IMR-90 (cell line): ENCODE data around the gene UNC93A. TPM values are rescaled to one million over a fixed set of nuclear protein-coding genes. Genes with fewer than 3 reads are reported as not detected.

ENCODE experiments used
- ATAC-seq: fragments of 200-7000 bp; cut with Tn5 transposase; 2 replicates; pipeline ENCODE4 v1.9.1; 2020; ENCODE audit warnings: low read depth, mild to moderate bottlenecking, moderate library complexity
- BruUV-seq: library from RNA; stranded (reverse); fragments of 400-500 nt; replicated peaks from 2 replicates; lab custom pipeline; 2021; lab: Mats Ljungman, UMichigan
- CTCF ChIA-PET: fragments of 300-600 bp; formaldehyde crosslinking; extraction: SDS; loops from one replicate; lab custom pipeline; 2021; ENCODE audit warnings: antibody characterized with exemption; lab: Yijun Ruan, JAX
- POLR2A ChIA-PET: fragments of 300-600 bp; sonication (Branson Sonifier 250); formaldehyde crosslinking; loops from one replicate; lab custom pipeline; 2022; ENCODE audit warnings: antibody characterized with exemption; ENCODE audit not compliant: unreplicated experiment; lab: Charles Lee
- DNase-seq: peaks from one replicate; pipeline ENCODE4 v3.0.0; 2013
- H2AFZ ChIP-seq: replicated peaks from 2 replicates; pipeline ENCODE3; 2013; ENCODE audit warnings: low read length, mild to moderate bottlenecking; ENCODE audit not compliant: poor library complexity
- H2AK5ac ChIP-seq: 2 replicates; pipeline ENCODE4 v1.6.1; 2013; ENCODE audit warnings: low read depth, low read length, inconsistent platforms
- H2AK9ac ChIP-seq: replicated peaks from 2 replicates; pipeline ENCODE3; 2013; ENCODE audit warnings: mild to moderate bottlenecking, low read depth, low read length, moderate library complexity; ENCODE audit not compliant: poor library complexity
- H2BK120ac ChIP-seq: 2 replicates; pipeline ENCODE4 v1.6.1; 2013; ENCODE audit warnings: low read depth, low read length, inconsistent platforms
- H2BK15ac ChIP-seq: 3 replicates; pipeline ENCODE4 v1.6.1; 2013; ENCODE audit warnings: low read depth, low read length, inconsistent platforms
- H2BK20ac ChIP-seq: 2 replicates; pipeline ENCODE4 v1.6.1; 2013; ENCODE audit warnings: low read depth, mild to moderate bottlenecking, inconsistent platforms, low read length, moderate library complexity
- H2BK5ac ChIP-seq: 2 replicates; pipeline ENCODE4 v1.6.1; 2013; ENCODE audit warnings: mild to moderate bottlenecking, low read depth, low read length, inconsistent platforms; ENCODE audit not compliant: poor library complexity, severe bottlenecking
- H3K14ac ChIP-seq: replicated peaks from 2 replicates; pipeline ENCODE4 v1.6.1; 2013; ENCODE audit warnings: low read depth, low read length, inconsistent platforms
- H3K18ac ChIP-seq: 2 replicates; pipeline ENCODE4 v1.6.1; 2013; ENCODE audit warnings: low read depth, low read length, control low read depth
- H3K23ac ChIP-seq: 2 replicates; pipeline ENCODE4 v1.6.1; 2013; ENCODE audit warnings: low read depth, low read length, inconsistent platforms
- H3K27ac ChIP-seq: 2 replicates; pipeline ENCODE4 v1.5.1; 2013; ENCODE audit warnings: mild to moderate bottlenecking, control low read depth, low read length; ENCODE audit not compliant: insufficient read depth
- H3K27me3 ChIP-seq: 2 replicates; pipeline ENCODE4 v1.6.1; 2013; ENCODE audit warnings: low read length; ENCODE audit not compliant: control insufficient read depth, insufficient read depth
- H3K36me3 ChIP-seq: 2 replicates; pipeline ENCODE4 v1.6.1; 2013; ENCODE audit warnings: low read length, mixed read lengths; ENCODE audit not compliant: control insufficient read depth, insufficient read depth
- H3K4ac ChIP-seq: 2 replicates; pipeline ENCODE4 v1.6.1; 2013; ENCODE audit warnings: low read depth, low read length, inconsistent platforms
- H3K4me1 ChIP-seq: 2 replicates; pipeline ENCODE4 v1.6.1; 2013; ENCODE audit warnings: low read length, mixed read lengths; ENCODE audit not compliant: control insufficient read depth, insufficient read depth
- H3K4me2 ChIP-seq: 2 replicates; pipeline ENCODE4 v1.6.1; 2013; ENCODE audit warnings: low read depth, mild to moderate bottlenecking, control low read depth, low read length, moderate library complexity
- H3K4me3 ChIP-seq: 2 replicates; pipeline ENCODE4 v1.5.1; 2013; ENCODE audit warnings: low read depth, mild to moderate bottlenecking, control low read depth, low read length, moderate library complexity; ENCODE audit not compliant: insufficient read depth
- H3K56ac ChIP-seq: 2 replicates; pipeline ENCODE4 v1.6.1; 2013; ENCODE audit warnings: low read length, inconsistent platforms; ENCODE audit not compliant: insufficient read depth; ENCODE audit errors: extremely low read depth
- H3K79me1 ChIP-seq, 2 experiments: 2 replicates each; pipeline ENCODE4 v1.6.1; 2013; ENCODE audit warnings: low read length in 2 of 2, inconsistent platforms in 1 of 2, low read depth in 1 of 2
- H3K9ac ChIP-seq: 2 replicates; pipeline ENCODE4 v1.6.1; 2013; ENCODE audit warnings: low read depth, low read length, control low read depth
- H3K9me1 ChIP-seq: 2 replicates; pipeline ENCODE4 v1.6.1; 2013; ENCODE audit warnings: low read length, inconsistent platforms; ENCODE audit not compliant: insufficient read depth
- H3K9me3 ChIP-seq: 2 replicates; pipeline ENCODE4 v1.6.1; 2013; ENCODE audit warnings: low read length; ENCODE audit not compliant: control insufficient read depth, insufficient read depth
- H4K20me1 ChIP-seq: 2 replicates; pipeline ENCODE4 v1.6.1; 2013; ENCODE audit warnings: low read length, inconsistent platforms; ENCODE audit not compliant: insufficient read depth
- H4K5ac ChIP-seq: 2 replicates; pipeline ENCODE4 v1.6.1; 2013; ENCODE audit warnings: mild to moderate bottlenecking, low read depth, low read length, control low read depth
- H4K8ac ChIP-seq, 2 experiments: 2 replicates each; pipeline ENCODE4 v1.6.1; 2013; ENCODE audit warnings: low read depth in 2 of 2, low read length in 2 of 2, control low read depth in 1 of 2, inconsistent platforms in 1 of 2
- H4K91ac ChIP-seq: 2 replicates; pipeline ENCODE4 v1.6.1; 2013; ENCODE audit warnings: low read depth, low read length, inconsistent platforms; ENCODE audit not compliant: insufficient read depth
- BHLHE40 ChIP-seq: fragments of 150-350 bp; IDR thresholded peaks from 2 replicates; pipeline ENCODE4 v1.6.1; 2016; ENCODE audit warnings: mild to moderate bottlenecking, low read depth, low read length
- CEBPB ChIP-seq: IDR thresholded peaks from 2 replicates; pipeline ENCODE4 v1.6.1; 2012; ENCODE audit warnings: low read depth, low read length, improper control_type of control experiment
- CHD1 ChIP-seq: IDR thresholded peaks from 2 replicates; pipeline ENCODE4 v1.6.1; 2012; ENCODE audit warnings: low read depth, low read length, improper control_type of control experiment
- CTCF ChIP-seq: conservative IDR thresholded peaks from 2 replicates; pipeline ENCODE4 v1.5.1; 2012; ENCODE audit warnings: mild to moderate bottlenecking, low read depth, low read length, improper control_type of control experiment
- ELK1 ChIP-seq: fragments of 150-350 bp; IDR thresholded peaks from 2 replicates; pipeline ENCODE4 v1.6.1; 2016; ENCODE audit warnings: low read depth, mild to moderate bottlenecking, low read length, moderate library complexity, borderline replicate concordance
- FOS ChIP-seq: fragments of 150-350 bp; IDR thresholded peaks from 2 replicates; pipeline ENCODE4 v1.6.1; 2016; ENCODE audit warnings: low read depth, low read length
- MAFK ChIP-seq: IDR thresholded peaks from 2 replicates; pipeline ENCODE4 v1.6.1; 2012; ENCODE audit warnings: low read depth, low read length, improper control_type of control experiment
- MAZ ChIP-seq: IDR thresholded peaks from 2 replicates; pipeline ENCODE4 v1.6.1; 2012; ENCODE audit warnings: low read depth, mild to moderate bottlenecking, low read length, improper control_type of control experiment, moderate library complexity, borderline replicate concordance
- MXI1 ChIP-seq: IDR thresholded peaks from 2 replicates; pipeline ENCODE4 v1.6.1; 2012; ENCODE audit warnings: low read depth, mild to moderate bottlenecking, low read length, moderate library complexity, borderline replicate concordance
- NFE2L2 ChIP-seq: fragments of 150-350 bp; IDR thresholded peaks from 2 replicates; pipeline ENCODE4 v1.6.1; 2016; ENCODE audit warnings: low read depth, mild to moderate bottlenecking, low read length
- POLR2A ChIP-seq: IDR thresholded peaks from 2 replicates; pipeline ENCODE4 v1.6.1; 2012; ENCODE audit warnings: mild to moderate bottlenecking, low read depth, low read length
- RAD21 ChIP-seq: IDR thresholded peaks from 2 replicates; pipeline ENCODE4 v1.6.1; 2012; ENCODE audit warnings: low read length, improper control_type of control experiment
- RCOR1 ChIP-seq: IDR thresholded peaks from 2 replicates; pipeline ENCODE4 v1.6.1; 2012; ENCODE audit warnings: mild to moderate bottlenecking, low read length, improper control_type of control experiment; ENCODE audit not compliant: insufficient replicate concordance
- RFX5 ChIP-seq: IDR thresholded peaks from 2 replicates; pipeline ENCODE4 v1.8.0; 2012; ENCODE audit warnings: low read depth, mild to moderate bottlenecking, low read length, moderate library complexity
- SMC3 ChIP-seq: fragments of 150-350 bp; IDR thresholded peaks from 2 replicates; pipeline ENCODE4 v1.6.1; 2016; ENCODE audit warnings: low read depth, mild to moderate bottlenecking, antibody characterized with exemption, low read length, moderate library complexity
- WGBS, 2 experiments: methylation state at CpG; one replicate each; pipeline versions ENCODE4 v1.1.5 to v1.1.7; 2013; ENCODE audit warnings: missing lambda C conversion rate in 2 of 2; ENCODE audit not compliant: insufficient read length in 1 of 2; ENCODE audit errors: extremely low coverage in 2 of 2; 5-methylcytosine and 5-hydroxymethylcytosine counted together
- dilution Hi-C: fragments of 300-500 bp; cut with HindIII; formaldehyde crosslinking; loops from one replicate; pipeline ENCODE4 v1.14.3; 2018; ENCODE audit warnings: low sequenced_read_pairs; ENCODE audit not compliant: unreplicated experiment
- in situ Hi-C: fragments of 300-500 bp; cut with MboI; formaldehyde crosslinking; loops from 3 replicates; pipeline ENCODE4 v1.14.3; 2019; ENCODE audit warnings: low sequenced_read_pairs, inconsistent platforms, mixed read lengths
- intact Hi-C: fragments of 100-400 bp; cut with micrococcal nuclease; formaldehyde crosslinking; loops from 2 replicates; pipeline ENCODE4 v1.10.0; 2022
- polyA plus RNA-seq, 3 experiments: library from polyadenylated mRNA; depleted of rRNA; stranded (reverse); fragments of >200 nt; gene quantifications; 2 replicates each; pipeline ENCODE4 v1.2.3, GENCODE V29; 2012; ENCODE audit warnings: low replicate concordance in 1 of 3
- total RNA-seq: library from RNA; depleted of rRNA; stranded (reverse); fragments of >200 nt; gene quantifications from 2 replicates; pipeline ENCODE4 v1.2.3, GENCODE V29; 2012
- TF ChIP-seq, protein P1 (sequence below): fragments of 150-350 bp; IDR thresholded peaks from 2 replicates; pipeline ENCODE4 v1.6.1; 2017; ENCODE audit warnings: mild to moderate bottlenecking, antibody characterized with exemption, low read length, low read depth

Gene UNC93A
- total and polyA plus RNA-seq, 2 of the 4 experiments (the other 2 are of a cell fraction) = not detected

DNA sequence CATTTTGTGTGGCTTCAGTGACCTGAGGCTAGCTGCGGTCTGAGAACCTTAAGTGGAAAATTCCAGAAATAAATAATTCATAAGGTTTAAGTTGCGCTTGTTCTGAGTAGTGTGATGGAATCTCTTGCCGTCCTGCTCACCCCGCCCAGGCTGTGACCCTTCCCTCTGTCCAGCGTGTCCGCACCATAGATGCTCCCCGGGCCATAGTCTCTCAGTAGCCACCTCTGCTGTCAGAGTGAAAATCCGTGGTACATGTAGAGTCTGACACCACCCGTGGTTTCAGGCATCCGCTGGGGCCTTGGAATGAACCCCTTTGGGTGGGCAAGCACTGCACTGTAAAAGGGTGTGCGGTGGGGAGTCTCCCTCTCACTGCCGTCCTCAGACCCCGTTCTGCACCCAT lies 11.7 kb downstream of the UNC93A start:
- no peak for DNase-seq
- intact Hi-C loops = no loop called here
- Histone ChIP-seq H3K79me1 (no peaks in the 10 kb centered on the region), H2BK15ac (no peak overlapping the region), H4K5ac (no peak overlapping the region), H3K9me3 (peaks cover 58% of the 10 kb centered on the region), H3K14ac (no peak overlapping the region), H4K91ac (no peak overlapping the region), H2AFZ (no peak overlapping the region), H2AK5ac (no peak overlapping the region), H3K9me1 (no peaks in the 10 kb centered on the region), H3K4me3 (no peak overlapping the region), H3K56ac (no peak overlapping the region), H4K8ac (no peak overlapping the region), H2BK20ac (no peak overlapping the region), H3K27ac (no peak overlapping the region), H3K27me3 (no peaks in the 10 kb centered on the region), H3K9ac (no peak overlapping the region), H3K4me1 (no peaks in the 10 kb centered on the region), H3K23ac (no peak overlapping the region), H4K20me1 (no peaks in the 10 kb centered on the region), H3K36me3 (no peaks in the 10 kb centered on the region), H2BK5ac (no peak overlapping the region), H3K4me2 (no peak overlapping the region), H2BK120ac (no peak overlapping the region), H2AK9ac (no peak overlapping the region), H3K4ac (no peak overlapping the region), H3K18ac (no peak overlapping the region)
- dilution Hi-C loops = no loop called here
- ChIA-PET CTCF (no interaction called here), POLR2A (no interaction called here)
- in situ Hi-C loops = no loop called here
- TF ChIP-seq MAFK (no peak), SMC3 (no peak), POLR2A (no peak), RAD21 (no peak), ELK1 (no peak), CTCF (no peak), NFE2L2 (no peak), CEBPB (no peak), FOS (no peak), BHLHE40 (no peak), RFX5 (no peak), MXI1 (no peak), RCOR1 (no peak), MAZ (no peak), CHD1 (no peak)
- TF ChIP-seq, protein P1, sequence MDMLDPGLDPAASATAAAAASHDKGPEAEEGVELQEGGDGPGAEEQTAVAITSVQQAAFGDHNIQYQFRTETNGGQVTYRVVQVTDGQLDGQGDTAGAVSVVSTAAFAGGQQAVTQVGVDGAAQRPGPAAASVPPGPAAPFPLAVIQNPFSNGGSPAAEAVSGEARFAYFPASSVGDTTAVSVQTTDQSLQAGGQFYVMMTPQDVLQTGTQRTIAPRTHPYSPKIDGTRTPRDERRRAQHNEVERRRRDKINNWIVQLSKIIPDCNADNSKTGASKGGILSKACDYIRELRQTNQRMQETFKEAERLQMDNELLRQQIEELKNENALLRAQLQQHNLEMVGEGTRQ = no peak
- no TSS peak for BruUV-seq
- no peak for ATAC-seq
- WGBS, 2 experiments = 62% methylated on average over 3 of the region's 13 CpGs; no CpG with 5 or more reads in 1 of the 2 experiments
